HG03354 (cell line): Measurements from ENCODE around the gene PLTP.
"Not testable (repeated sequence)": the region's sequence is repeated elsewhere in the genome, so short reads cannot be mapped to it uniquely, and the experiment has no call there.

Source experiments
- ATAC-seq: cut with Tn5 transposase; IDR thresholded peaks from one replicate; pipeline ENCODE4 v1.9.1; 2021; ENCODE audit warnings: mild to moderate bottlenecking; ENCODE audit not compliant: unreplicated experiment, poor library complexity, severe bottlenecking

Gene PLTP

GRCh38 chr20:45904583-45905504 lies 7.1 kb downstream of the PLTP start:
- ATAC-seq: no peak

- ATAC-seq: no peak
Measured at GRCh38 chr20:45902199-45902701, 9.7 kb downstream of the PLTP start.

GRCh38 chr20:45901332-45901731 lies 10.6 kb downstream of the PLTP start:
- not testable (repeated sequence) for ATAC-seq

GRCh38 chr20:45899046-45899835 lies 12.7 kb downstream of the PLTP start:
- ATAC-seq: no peak

- ATAC-seq: no peak
Measured at GRCh38 chr20:45898285-45898684, 13.7 kb downstream of the PLTP start.

GRCh38 chr20:45897692-45898091 lies 14.3 kb downstream of the PLTP start:
- ATAC-seq: no peak

- ATAC-seq: no peak
Measured at GRCh38 chr20:45897289-45897688, 14.7 kb downstream of the PLTP start.

GRCh38 chr20:45896641-45897161 lies 15.3 kb downstream of the PLTP start:
- no peak for ATAC-seq

GRCh38 chr20:45894797-45895196 lies 17.2 kb downstream of the PLTP start:
- no peak for ATAC-seq

GRCh38 chr20:45893831-45894230 lies 18.1 kb downstream of the PLTP start:
- no peak for ATAC-seq

- ATAC-seq: no peak
Measured at GRCh38 chr20:45892828-45893500, 19.0 kb downstream of the PLTP start.

GRCh38 chr20:45892049-45892825 lies 19.7 kb downstream of the PLTP start:
- ATAC-seq: no peak

GRCh38 chr20:45890985-45891983 lies 20.7 kb downstream of the PLTP start, which contains the start of the genes CTSA and NEURL2:
TSS of gene CTSA (plus strand) at chr20:45891335. CDS start at chr20:45891569, 234 bp downstream.
TSS of gene NEURL2 (minus strand) at chr20:45891208. CDS start at chr20:45890991, 217 bp downstream.
- peak; percentile 79 for ATAC-seq

GRCh38 chr20:45890077-45890984 lies 21.6 kb downstream of the PLTP start:
- ATAC-seq: peak; percentile 29

- ATAC-seq: no peak
Measured at GRCh38 chr20:45888681-45889080, 23.3 kb downstream of the PLTP start.

GRCh38 chr20:45887346-45887715 lies 24.6 kb downstream of the PLTP start, which contains the start of gene SPATA25:
TSS of gene SPATA25 (minus strand) at chr20:45887622. CDS start at chr20:45887590, 32 bp downstream.
- ATAC-seq: no peak
